Kidney epithelial cell (primary cell): ENCODE data around the gene UNC79. TPM values are rescaled to one million over a fixed set of nuclear protein-coding genes. Genes with fewer than 3 reads are reported as not detected.

Source experiments
- DNase-seq: peaks from one replicate; pipeline ENCODE4 v3.0.0-alpha.2; 2010; ENCODE audit warnings: low read depth
- H3K27me3 ChIP-seq: 2 replicates; pipeline ENCODE4 v1.6.0; 2011; ENCODE audit warnings: low read length; ENCODE audit not compliant: control insufficient read depth, insufficient read depth
- H3K36me3 ChIP-seq: 2 replicates; pipeline ENCODE4 v1.5.1; 2011; ENCODE audit warnings: low read length; ENCODE audit not compliant: control insufficient read depth, insufficient read depth
- H3K4me3 ChIP-seq: 2 replicates; pipeline ENCODE4 v1.5.1; 2011; ENCODE audit warnings: low read depth, mild to moderate bottlenecking, control low read depth, low read length
- total RNA-seq: library from RNA; depleted of rRNA; stranded (reverse); fragments of >200 nt; gene quantifications from 2 replicates; pipeline ENCODE4 v1.2.3, GENCODE V29; 2015
- TF ChIP-seq, protein P1 (sequence below): IDR thresholded peaks from 2 replicates; pipeline ENCODE4 v1.5.1; 2011; ENCODE audit warnings: mild to moderate bottlenecking, moderate library complexity, low read length, control low read depth, inconsistent platforms; ENCODE audit not compliant: insufficient read depth, poor library complexity, severe bottlenecking

UNC79 gene
- total RNA-seq, 1 donor from 2014 or later: 0.13 TPM

DNA sequence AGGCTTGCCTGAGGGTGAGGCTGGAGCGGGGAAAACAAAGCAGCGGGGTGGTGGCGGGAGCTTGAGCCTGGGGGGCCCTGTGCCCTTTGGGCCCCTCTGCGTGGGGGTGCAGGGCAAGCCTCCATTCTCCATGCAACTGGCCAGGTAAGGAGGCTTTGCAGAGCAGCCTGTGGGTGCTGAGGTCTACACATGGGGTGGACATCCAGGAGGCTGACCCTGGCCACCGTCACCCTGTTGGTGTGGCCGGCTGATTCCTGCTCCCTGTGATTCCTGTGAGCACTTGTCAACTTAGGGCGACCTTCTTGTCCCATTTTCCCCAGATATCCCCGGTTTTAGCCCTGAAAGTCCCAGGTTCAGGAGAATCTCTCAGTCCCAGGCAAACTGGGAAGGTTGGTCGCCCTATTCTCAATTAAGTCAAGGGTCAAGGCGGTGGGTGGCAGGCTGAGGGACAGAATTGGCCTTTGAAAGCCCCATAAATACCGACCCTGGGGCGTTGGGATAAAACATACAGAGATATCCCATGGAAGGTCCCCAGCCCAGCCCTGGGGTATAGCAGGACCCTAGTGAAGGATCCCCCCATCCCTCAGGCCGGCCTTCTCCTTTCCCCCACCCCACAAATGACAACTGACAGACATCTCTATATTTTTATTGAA, 287.1 kb downstream of the UNC79 start:
- no peak for DNase-seq
- TF ChIP-seq, protein P1, sequence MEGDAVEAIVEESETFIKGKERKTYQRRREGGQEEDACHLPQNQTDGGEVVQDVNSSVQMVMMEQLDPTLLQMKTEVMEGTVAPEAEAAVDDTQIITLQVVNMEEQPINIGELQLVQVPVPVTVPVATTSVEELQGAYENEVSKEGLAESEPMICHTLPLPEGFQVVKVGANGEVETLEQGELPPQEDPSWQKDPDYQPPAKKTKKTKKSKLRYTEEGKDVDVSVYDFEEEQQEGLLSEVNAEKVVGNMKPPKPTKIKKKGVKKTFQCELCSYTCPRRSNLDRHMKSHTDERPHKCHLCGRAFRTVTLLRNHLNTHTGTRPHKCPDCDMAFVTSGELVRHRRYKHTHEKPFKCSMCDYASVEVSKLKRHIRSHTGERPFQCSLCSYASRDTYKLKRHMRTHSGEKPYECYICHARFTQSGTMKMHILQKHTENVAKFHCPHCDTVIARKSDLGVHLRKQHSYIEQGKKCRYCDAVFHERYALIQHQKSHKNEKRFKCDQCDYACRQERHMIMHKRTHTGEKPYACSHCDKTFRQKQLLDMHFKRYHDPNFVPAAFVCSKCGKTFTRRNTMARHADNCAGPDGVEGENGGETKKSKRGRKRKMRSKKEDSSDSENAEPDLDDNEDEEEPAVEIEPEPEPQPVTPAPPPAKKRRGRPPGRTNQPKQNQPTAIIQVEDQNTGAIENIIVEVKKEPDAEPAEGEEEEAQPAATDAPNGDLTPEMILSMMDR: no peak
- H3K4me3 ChIP-seq: no peak overlapping the region
- H3K36me3 ChIP-seq: no peaks in the 10 kb centered on the region
- H3K27me3 ChIP-seq: no peaks in the 10 kb centered on the region

DNA sequence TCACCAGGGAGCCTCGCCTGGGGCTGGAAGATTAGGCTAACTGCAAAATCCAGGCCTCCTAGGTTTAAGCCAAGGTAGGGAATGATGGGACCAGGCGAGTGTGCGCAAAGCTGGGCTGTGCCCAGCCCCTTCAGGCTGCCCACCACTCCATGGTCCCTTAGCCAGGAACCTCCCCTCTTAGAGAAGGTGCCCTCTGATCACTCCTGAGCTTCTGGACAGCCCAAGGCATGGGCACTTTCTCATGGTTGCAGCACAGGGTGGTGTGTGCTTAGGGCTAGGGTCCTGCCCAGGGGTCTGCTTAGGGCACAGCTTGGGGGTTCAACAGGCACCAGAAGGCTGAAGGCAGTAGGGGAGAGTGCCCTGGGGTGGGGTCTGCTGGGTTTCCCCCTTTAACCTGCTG, 288.5 kb downstream of the UNC79 start:
- TF ChIP-seq, protein P1: no peak
- Histone ChIP-seq H3K4me3 (no peak overlapping the region), H3K27me3 (no peaks in the 10 kb centered on the region), H3K36me3 (no peaks in the 10 kb centered on the region)
- no peak for DNase-seq

DNA sequence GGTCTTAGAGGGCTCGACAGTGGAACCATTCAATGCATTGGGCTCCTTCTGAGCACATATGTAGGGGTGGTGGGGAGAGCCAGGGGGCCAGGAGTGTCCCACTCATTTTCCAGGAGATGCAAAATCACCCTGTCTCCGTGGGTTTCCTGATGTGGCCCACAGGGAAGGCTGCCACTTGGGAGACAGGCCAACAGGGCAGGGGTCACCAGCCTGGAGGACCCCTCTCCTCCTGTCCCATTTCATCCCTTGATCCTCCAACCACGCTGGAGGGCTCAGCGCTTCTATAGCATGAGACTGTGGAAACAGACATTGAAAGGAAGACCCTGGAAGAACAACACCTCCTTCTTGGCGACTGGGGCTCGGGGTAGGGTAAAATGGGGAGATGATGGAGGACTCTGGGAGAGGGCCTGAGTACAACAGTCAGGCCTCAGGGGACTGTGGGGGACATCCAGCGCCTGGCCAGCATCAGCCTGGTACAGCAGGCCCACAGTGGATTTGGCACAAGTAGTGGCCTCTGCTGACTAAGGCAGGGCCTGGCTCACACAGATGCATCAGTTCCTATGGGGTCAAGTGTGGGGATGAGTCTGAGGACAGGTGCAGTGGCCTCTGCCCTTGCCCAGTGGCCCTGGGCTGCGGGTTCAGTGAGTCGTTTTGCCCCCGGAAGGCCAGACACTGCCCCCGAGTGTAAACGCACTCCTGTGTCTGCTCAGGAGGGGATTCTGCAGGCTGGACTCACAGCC, 289.5 kb downstream of the UNC79 start:
- Histone ChIP-seq H3K27me3 (no peaks in the 10 kb centered on the region), H3K4me3 (no peak overlapping the region), H3K36me3 (no peaks in the 10 kb centered on the region)
- DNase-seq: no peak
- TF ChIP-seq, protein P1: no peak

- H3K36me3 ChIP-seq: no peaks in the 10 kb centered on the region
- H3K27me3 ChIP-seq: no peaks in the 10 kb centered on the region
- H3K4me3 ChIP-seq: no peak overlapping the region
- DNase-seq: no peak
- TF ChIP-seq, protein P1: no peak
These were observed 290.3 kb downstream of the UNC79 start for GRCh38 chr14:93720981-93721483.

DNA sequence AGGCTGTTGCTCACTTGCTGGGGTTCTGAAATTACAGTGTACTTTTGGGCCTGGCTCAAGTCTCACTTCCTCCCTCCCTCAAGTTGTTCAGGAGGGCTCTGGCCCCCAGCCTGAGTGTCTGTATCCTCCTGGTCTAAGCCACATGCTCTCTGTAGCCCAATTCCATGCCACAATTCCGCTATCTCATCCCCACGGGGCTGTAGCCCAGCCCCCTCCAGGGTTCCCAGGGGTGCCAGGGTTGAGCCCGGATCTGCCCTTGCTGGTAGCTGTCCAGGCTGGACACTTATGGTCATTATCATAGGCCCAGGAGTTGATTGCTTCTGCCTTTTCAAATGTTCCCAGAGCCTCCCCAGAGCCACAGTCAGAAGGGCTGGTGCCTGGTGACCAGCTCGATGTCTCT, 292.3 kb downstream of the UNC79 start:
- no peak for DNase-seq
- Histone ChIP-seq H3K27me3 (no peaks in the 10 kb centered on the region), H3K4me3 (no peak overlapping the region), H3K36me3 (no peaks in the 10 kb centered on the region)
- TF ChIP-seq, protein P1: no peak
